HepG2 (cell line): ENCODE measurements around the gene MYOZ3. TPM values are rescaled to one million over a fixed set of nuclear protein-coding genes. Genes with fewer than 3 reads are reported as not detected.

Experiments
- ATAC-seq: fragments of 200-7000 bp; cut with Tn5 transposase; 3 replicates; pipeline ENCODE4 v1.9.1; 2020; ENCODE audit warnings: mild to moderate bottlenecking, moderate library complexity
- BruUV-seq: library from RNA; stranded (reverse); fragments of 400-500 nt; replicated peaks from 2 replicates; lab custom pipeline; 2021; lab: Mats Ljungman, UMichigan
- CTCF ChIA-PET: fragments of 300-600 bp; formaldehyde crosslinking; extraction: SDS; loops from one replicate; lab custom pipeline; 2021; ENCODE audit warnings: low total read pairs, inconsistent platforms, low intra/inter-chr PET ratio; lab: Yijun Ruan, JAX
- POLR2A ChIA-PET: fragments of 350-600 bp; sonication (Branson Sonifier 250); formaldehyde crosslinking; loops from one replicate; lab custom pipeline; 2020; ENCODE audit warnings: antibody characterized with exemption, inconsistent platforms; lab: Yijun Ruan, JAX
- DNase-seq: peaks from one replicate; pipeline ENCODE4 v3.0.0-alpha.2; 2015; ENCODE audit warnings: low spot score
- FAIRE-seq: peaks from 3 replicates; lab custom pipeline; 2011; peaks lifted over from hg19 to GRCh38; lab: Jason Lieb, UNC
- H2AFZ ChIP-seq: one replicate; pipeline ENCODE4 v1.6.1; 2011; ENCODE audit warnings: low read length, inconsistent platforms
- H3K27ac ChIP-seq: fragments of 300-600 bp; 3 replicates; pipeline ENCODE4 v1.8.0; 2011; ENCODE audit warnings: mixed run types, mild to moderate bottlenecking, mixed read lengths, low read length, inconsistent platforms; ENCODE audit not compliant: insufficient read depth; ENCODE audit errors: extremely low read length
- H3K27me3 ChIP-seq, 2 experiments: fragments of 200-600 bp in 1 of 2; 2 replicates in 1 of 2; 3 replicates in 1 of 2; pipeline versions ENCODE4 v1.6.0 to v1.8.0; 2011; ENCODE audit warnings: low read length in 2 of 2, mild to moderate bottlenecking in 2 of 2, moderate library complexity in 2 of 2, inconsistent platforms in 1 of 2; ENCODE audit not compliant: insufficient read depth in 2 of 2, control insufficient read depth in 1 of 2
- H3K36me3 ChIP-seq, 2 experiments: fragments of 200-600 bp in 1 of 2; replicated peaks in 1 of 2; 2 replicates in 1 of 2; 3 replicates in 1 of 2; pipeline versions ENCODE4 v1.5.1 to v1.8.0; 2011; ENCODE audit warnings: low read length in 2 of 2, inconsistent platforms in 1 of 2; ENCODE audit not compliant: insufficient read depth in 2 of 2, control insufficient read depth in 1 of 2
- H3K4me1 ChIP-seq: 2 replicates; pipeline ENCODE4 v1.5.1; 2012; ENCODE audit warnings: low read length, inconsistent platforms; ENCODE audit not compliant: insufficient read depth
- H3K4me2 ChIP-seq: 2 replicates; pipeline ENCODE4 v1.6.0; 2011; ENCODE audit warnings: low read depth, low read length, inconsistent platforms
- H3K4me3 ChIP-seq, 3 experiments: fragments of 200-600 bp in 1 of 3; sonication (generic), shearing (Covaris generic) in 1 of 3; replicated peaks in 1 of 3; 2 replicates each; pipeline ENCODE4 v1.5.1; 2011 to 2016; ENCODE audit warnings: low read length in 3 of 3, inconsistent platforms in 2 of 3, low read depth in 2 of 3, mild to moderate bottlenecking in 2 of 3, control low read depth in 1 of 3, mixed read lengths in 1 of 3; ENCODE audit not compliant: insufficient read depth in 1 of 3
- H3K79me2 ChIP-seq: one replicate; pipeline ENCODE4 v1.6.1; 2011; ENCODE audit warnings: low read length, inconsistent platforms; ENCODE audit not compliant: insufficient read depth
- H3K9ac ChIP-seq: 2 replicates; pipeline ENCODE4 v1.6.0; 2011; ENCODE audit warnings: mild to moderate bottlenecking, low read depth, low read length, inconsistent platforms; ENCODE audit not compliant: insufficient read depth
- H3K9me3 ChIP-seq: 2 replicates; pipeline ENCODE4 v1.5.1; 2012; ENCODE audit warnings: mild to moderate bottlenecking, low read length
- H4K20me1 ChIP-seq: 2 replicates; pipeline ENCODE4 v1.6.0; 2011; ENCODE audit warnings: inconsistent platforms, mild to moderate bottlenecking, low read length, moderate library complexity; ENCODE audit not compliant: insufficient read depth
- ARNT2 ChIP-seq: sonication (generic); formaldehyde crosslinking; IDR thresholded peaks from 2 replicates; pipeline ENCODE4 v1.8.0; 2022; ENCODE audit warnings: mild to moderate bottlenecking, low read depth, missing genetic modification reagents, moderate library complexity
- FOXO1 ChIP-seq: sonication (generic); formaldehyde crosslinking; IDR thresholded peaks from 2 replicates; pipeline ENCODE4 v1.4.0; 2020; ENCODE audit warnings: missing genetic modification reagents
- HES4 ChIP-seq: sonication (generic); formaldehyde crosslinking; IDR thresholded peaks from 2 replicates; pipeline ENCODE4 v1.9.0; 2021; ENCODE audit warnings: mild to moderate bottlenecking, missing genetic modification reagents, borderline replicate concordance
- KDM3A ChIP-seq: IDR thresholded peaks from 2 replicates; pipeline ENCODE4 v1.6.1; 2018; ENCODE audit warnings: low read depth, missing compliant biosample characterization
- PRDM10 ChIP-seq: sonication (generic); formaldehyde crosslinking; IDR thresholded peaks from 2 replicates; pipeline ENCODE4 v1.4.0; 2020; ENCODE audit warnings: low read depth, missing genetic modification reagents
- RNF2 ChIP-seq: fragments of 450-650 bp; conservative IDR thresholded peaks from 2 replicates; pipeline ENCODE4 v1.6.1; 2016; ENCODE audit warnings: low read depth
- ZNF17 ChIP-seq: sonication (generic); formaldehyde crosslinking; IDR thresholded peaks from 2 replicates; pipeline ENCODE4 v1.5.0; 2020; ENCODE audit warnings: mild to moderate bottlenecking, missing genetic modification reagents
- ZNF496 ChIP-seq: sonication (generic); formaldehyde crosslinking; IDR thresholded peaks from 2 replicates; pipeline ENCODE4 v1.8.1; 2023; ENCODE audit warnings: mild to moderate bottlenecking, moderate library complexity, missing genetic modification reagents; ENCODE audit not compliant: insufficient replicate concordance
- ZNF572 ChIP-seq: sonication (generic); formaldehyde crosslinking; IDR thresholded peaks from 2 replicates; pipeline ENCODE4 v1.5.1; 2020; ENCODE audit warnings: mild to moderate bottlenecking, missing genetic modification reagents
- ZNF766 ChIP-seq: sonication (generic); formaldehyde crosslinking; IDR thresholded peaks from 2 replicates; pipeline ENCODE4 v1.5.0; 2020; ENCODE audit warnings: missing genetic modification reagents, borderline replicate concordance
- ZSCAN30 ChIP-seq: sonication (generic); formaldehyde crosslinking; IDR thresholded peaks from 2 replicates; pipeline ENCODE4 v1.5.0; 2020; ENCODE audit warnings: mild to moderate bottlenecking, missing genetic modification reagents
- WGBS: methylation state at CpG from one replicate; pipeline ENCODE4 v1.1.6; 2017; ENCODE audit warnings: low lambda C conversion rate; 5-methylcytosine and 5-hydroxymethylcytosine counted together
- in situ Hi-C: cut with HindIII; loops from 2 replicates; pipeline ENCODE4 v1.10.0; 2017; ENCODE audit warnings: low pct_unique_long_range_greater_than_20kb; ENCODE audit not compliant: extremely low pct_ligation_motif_present
- intact Hi-C: fragments of 100-400 bp; cut with micrococcal nuclease; formaldehyde crosslinking; loops from one replicate; pipeline ENCODE4 v1.10.0; 2022; ENCODE audit not compliant: unreplicated experiment
- polyA plus RNA-seq, 8 experiments: library from polyadenylated mRNA; depleted of rRNA in 3 of 8; stranded (reverse) in 7 of 8; unstranded in 1 of 8; fragments of >200 nt; fragmentation: Illumina TruSeq in 4 of 8; extraction: Trizol in 4 of 8; gene quantifications; 2 replicates each; pipeline versions ENCODE4 v1.2.1 to v1.2.3, GENCODE V29; 2011 to 2016; ENCODE audit warnings: low read depth in 4 of 8, missing spikeins in 1 of 8, mixed read lengths in 1 of 8; ENCODE audit not compliant: insufficient read depth in 1 of 8
- total RNA-seq, 5 experiments: library from RNA; depleted of rRNA; stranded (reverse); fragments of >200 nt; fragmentation: Illumina TruSeq; extraction: Trizol; gene quantifications; 2 replicates each; pipeline ENCODE4 v1.2.3, GENCODE V29; 2016; ENCODE audit warnings: low read depth in 1 of 5
- TF ChIP-seq, protein P1 (sequence below): sonication (generic); formaldehyde crosslinking; IDR thresholded peaks from 2 replicates; pipeline ENCODE4 v1.5.1; 2020; ENCODE audit warnings: mild to moderate bottlenecking, missing genetic modification reagents, moderate library complexity
- TF ChIP-seq, protein P2 (sequence below): IDR thresholded peaks from 2 replicates; pipeline ENCODE4 v1.6.1; 2016; ENCODE audit warnings: mild to moderate bottlenecking, missing biosample characterization, missing genetic modification reagents

Gene MYOZ3
- total and polyA plus RNA-seq, 2 of the 13 experiments (the other 11 are each of a cell fraction or from before 2014, with no cell fraction given): 0.05 TPM; not detected in 1

- peaks cover 22% of the 10 kb centered on the region for H3K79me2 ChIP-seq
- peak within 1 kb of the TSS; percentile 88 for H3K4me2 ChIP-seq
- no peaks in the 10 kb centered on the region; a peak in 1 of 5 replicates for H3K27me3 ChIP-seq
- H3K9ac ChIP-seq: peak within 1 kb of the TSS; percentile 95
- peak; percentile 56 for FAIRE-seq
- no peaks in the 10 kb centered on the region for H4K20me1 ChIP-seq
- DNase-seq: peak; percentile 77
- peak within 1 kb of the TSS; percentile 98 for H2AFZ ChIP-seq
- intact Hi-C loops: loop anchor here (1.0 to 2.0 kb wide), 3 partner anchors 58 to 140 kb away; no protein-coding TSS in a partner anchor
- 1% methylated on average over 18 of the region's 59 CpGs for WGBS
- no TSS peak for BruUV-seq
- in situ Hi-C loops: no loop called here
- H3K4me3 ChIP-seq: peak within 1 kb of the TSS; percentile 97 to 100 (median 99)
- H3K27ac ChIP-seq: peak within 1 kb of the TSS; percentile 84
- peaks cover 16 to 28% of the 10 kb centered on the region in 2 experiments for H3K36me3 ChIP-seq
- peaks cover 21% of the 10 kb centered on the region for H3K4me1 ChIP-seq
- CTCF ChIA-PET: interaction anchor here (1.1 kb wide), 1 partner anchor 138 kb away, joined by 5 read pairs; no protein-coding TSS in a partner anchor
- H3K9me3 ChIP-seq: no peaks in the 10 kb centered on the region
- peak; percentile 97 for ATAC-seq
- POLR2A ChIA-PET: interaction anchor here (0.8 to 2.0 kb wide), 16 partner anchors 9 to 252 kb away, joined by 3 to 23 read pairs (median 4); partner anchors contain the start of genes DCTN4, IRGM and SMIM3
- peak; percentile 66 for TF ChIP-seq KDM3A (CRISPR knock-in tag)
- TF ChIP-seq, protein P1, sequence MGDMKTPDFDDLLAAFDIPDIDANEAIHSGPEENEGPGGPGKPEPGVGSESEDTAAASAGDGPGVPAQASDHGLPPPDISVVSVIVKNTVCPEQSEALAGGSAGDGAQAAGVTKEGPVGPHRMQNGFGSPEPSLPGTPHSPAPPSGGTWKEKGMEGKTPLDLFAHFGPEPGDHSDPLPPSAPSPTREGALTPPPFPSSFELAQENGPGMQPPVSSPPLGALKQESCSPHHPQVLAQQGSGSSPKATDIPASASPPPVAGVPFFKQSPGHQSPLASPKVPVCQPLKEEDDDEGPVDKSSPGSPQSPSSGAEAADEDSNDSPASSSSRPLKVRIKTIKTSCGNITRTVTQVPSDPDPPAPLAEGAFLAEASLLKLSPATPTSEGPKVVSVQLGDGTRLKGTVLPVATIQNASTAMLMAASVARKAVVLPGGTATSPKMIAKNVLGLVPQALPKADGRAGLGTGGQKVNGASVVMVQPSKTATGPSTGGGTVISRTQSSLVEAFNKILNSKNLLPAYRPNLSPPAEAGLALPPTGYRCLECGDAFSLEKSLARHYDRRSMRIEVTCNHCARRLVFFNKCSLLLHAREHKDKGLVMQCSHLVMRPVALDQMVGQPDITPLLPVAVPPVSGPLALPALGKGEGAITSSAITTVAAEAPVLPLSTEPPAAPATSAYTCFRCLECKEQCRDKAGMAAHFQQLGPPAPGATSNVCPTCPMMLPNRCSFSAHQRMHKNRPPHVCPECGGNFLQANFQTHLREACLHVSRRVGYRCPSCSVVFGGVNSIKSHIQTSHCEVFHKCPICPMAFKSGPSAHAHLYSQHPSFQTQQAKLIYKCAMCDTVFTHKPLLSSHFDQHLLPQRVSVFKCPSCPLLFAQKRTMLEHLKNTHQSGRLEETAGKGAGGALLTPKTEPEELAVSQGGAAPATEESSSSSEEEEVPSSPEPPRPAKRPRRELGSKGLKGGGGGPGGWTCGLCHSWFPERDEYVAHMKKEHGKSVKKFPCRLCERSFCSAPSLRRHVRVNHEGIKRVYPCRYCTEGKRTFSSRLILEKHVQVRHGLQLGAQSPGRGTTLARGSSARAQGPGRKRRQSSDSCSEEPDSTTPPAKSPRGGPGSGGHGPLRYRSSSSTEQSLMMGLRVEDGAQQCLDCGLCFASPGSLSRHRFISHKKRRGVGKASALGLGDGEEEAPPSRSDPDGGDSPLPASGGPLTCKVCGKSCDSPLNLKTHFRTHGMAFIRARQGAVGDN: peak; percentile 91
- TF ChIP-seq ZNF572 (CRISPR knock-in tag): peak; percentile 94; the same call in 1 of the 2 replicates
- TF ChIP-seq ARNT2 (CRISPR knock-in tag): peak; percentile 76
- no peak for TF ChIP-seq ZNF496 (CRISPR knock-in tag)
- TF ChIP-seq, protein P2, sequence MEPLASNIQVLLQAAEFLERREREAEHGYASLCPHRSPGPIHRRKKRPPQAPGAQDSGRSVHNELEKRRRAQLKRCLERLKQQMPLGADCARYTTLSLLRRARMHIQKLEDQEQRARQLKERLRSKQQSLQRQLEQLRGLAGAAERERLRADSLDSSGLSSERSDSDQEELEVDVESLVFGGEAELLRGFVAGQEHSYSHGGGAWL (CRISPR knock-in tag): peak; percentile 74; the same call in 1 of the 2 replicates
- TF ChIP-seq PRDM10 (CRISPR knock-in tag): peak; percentile 55; the same call in 1 of the 2 replicates
- TF ChIP-seq HES4: peak; percentile 52; the same call in 1 of the 2 replicates
- TF ChIP-seq RNF2: no peak
- no peak for TF ChIP-seq ZSCAN30
- no peak for TF ChIP-seq ZNF17 (CRISPR knock-in tag)
- TF ChIP-seq ZNF766: 0 out of 2 replicates have a peak, but pooled peaks have one; percentile 19
- peak; percentile 63; the same call in 1 of the 2 replicates for TF ChIP-seq FOXO1
Measured at GRCh38 chr5:150700594-150701377, 39.7 kb downstream of the MYOZ3 start, which contains the start of gene RBM22. Gene RBM22 (minus strand): TSS chr5:150701062. CDS start chr5:150700985, 77 bp downstream.
